Measurements from ENCODE around the gene FAM181A. TPM values are rescaled to one million over a fixed set of nuclear protein-coding genes. Genes with fewer than 3 reads are reported as not detected.

The FAM181A gene
- total RNA-seq, 1 experiment from 2014 or later: not detected

GRCh38 chr14:93971635-93972027, 44.5 kb downstream of the FAM181A start:
- Histone ChIP-seq H3K27ac (ENCODE audit: insufficient read length, low read depth, low read length) (no peak overlapping the region), H3K56ac (ENCODE audit: insufficient read length, low read depth, low read length) (no peak overlapping the region), H4K5ac (ENCODE audit: insufficient read length, low read depth, low read length) (no peak overlapping the region), H3K4ac (ENCODE audit: low read depth, low read length) (no peak overlapping the region), H3T11ph (ENCODE audit: low read length) (no peak overlapping the region), H3K4me1 (ENCODE audit: insufficient read depth, low read length) (no peaks in the 10 kb centered on the region; the same call in 1 of the 2 replicates), H2BK120ac (ENCODE audit: low read depth, low read length, poor library complexity, severe bottlenecking) (no peak overlapping the region), H2BK20ac (ENCODE audit: low read depth, low read length, poor library complexity, severe bottlenecking) (no peak overlapping the region), H3K9ac (ENCODE audit: extremely low read depth, insufficient read length, low read length) (no peak overlapping the region), H3K79me1 (ENCODE audit: insufficient read depth, low read depth, low read length, poor library complexity, severe bottlenecking) (no peaks in the 10 kb centered on the region), H4K91ac (ENCODE audit: insufficient read length, low read depth, low read length) (no peak overlapping the region), H2AK5ac (ENCODE audit: insufficient read length, low read length) (no peak overlapping the region), H2BK5ac (ENCODE audit: insufficient read length, low read length) (no peak overlapping the region), H2BK12ac (ENCODE audit: insufficient read length, low read depth, low read length) (no peak overlapping the region), H4K20me1 (ENCODE audit: control insufficient read depth, insufficient read depth, insufficient read length) (peaks cover 2% of the 10 kb centered on the region), H2BK15ac (ENCODE audit: low read depth, low read length) (no peak overlapping the region), H3K9me3 (ENCODE audit: control insufficient read depth, low read depth, low read length) (no peaks in the 10 kb centered on the region), H2AFZ (ENCODE audit: low read length) (no peak overlapping the region), H3K27me3 (ENCODE audit: insufficient read depth, low read length) (no peaks in the 10 kb centered on the region), H3K79me2 (ENCODE audit: insufficient read depth, low read length) (no peaks in the 10 kb centered on the region), H3K18ac (ENCODE audit: insufficient read length, low read depth, low read length) (no peak overlapping the region), H4K8ac (replicated peaks; ENCODE audit: insufficient read length, low read depth, low read length) (no peak overlapping the region), H3K14ac (ENCODE audit: insufficient read depth, low read length) (no peak overlapping the region), H3K4me2 (ENCODE audit: insufficient read depth, insufficient read length, low read length) (no peak overlapping the region), H3K23ac (ENCODE audit: insufficient read length, low read depth, low read length) (no peak overlapping the region), H3K23me2 (ENCODE audit: insufficient read length, low read depth, low read length, poor library complexity, severe bottlenecking) (no peaks in the 10 kb centered on the region)
- TF ChIP-seq CTCF (conservative IDR thresholded peaks at IDR 0.05): no peak
- Mint-ChIP-seq H3K4me1 (peaks cover 11 to 14% of the 10 kb centered on the region in 2 experiments), H3K9me3 (no peaks in the 10 kb centered on the region), H3K4me3 (no peak overlapping the region), H3K27me3 (ENCODE audit: low read depth) (no peaks in the 10 kb centered on the region; the same call in 1 of the 2 replicates), H3K27ac (no peak overlapping the region), H3K36me3 (ENCODE audit: insufficient read depth in 1 of 3, low read depth in 3 of 3) (no peaks in the 10 kb centered on the region)
- DNase-seq: no peak
- WGBS (ENCODE audit: extremely low coverage, insufficient read length, low lambda C conversion rate): no CpG with 5 or more reads among the region's 3 CpGs

All from H9 (cell line).